ENCODE data around the gene C6orf118.

DNA sequence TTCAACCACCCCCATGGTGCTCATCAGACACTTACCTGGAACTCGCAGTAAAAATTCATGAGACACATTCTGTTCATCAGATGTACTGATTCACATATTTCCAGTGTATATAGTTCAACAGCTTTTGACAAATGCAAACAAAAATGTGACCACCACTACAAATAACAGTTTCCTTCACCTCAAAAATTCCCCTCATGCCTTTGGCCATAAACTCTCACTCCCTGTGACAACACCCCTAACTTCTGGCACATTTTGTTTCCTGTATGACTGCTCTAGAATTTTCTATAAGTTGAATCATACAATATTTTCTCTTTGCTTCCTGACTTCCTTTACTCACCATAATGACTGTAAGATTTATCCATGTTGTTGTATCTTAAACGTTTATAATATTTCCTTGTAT is 63.7 kb downstream of the C6orf118 start:
- TF ChIP-seq, protein P1, sequence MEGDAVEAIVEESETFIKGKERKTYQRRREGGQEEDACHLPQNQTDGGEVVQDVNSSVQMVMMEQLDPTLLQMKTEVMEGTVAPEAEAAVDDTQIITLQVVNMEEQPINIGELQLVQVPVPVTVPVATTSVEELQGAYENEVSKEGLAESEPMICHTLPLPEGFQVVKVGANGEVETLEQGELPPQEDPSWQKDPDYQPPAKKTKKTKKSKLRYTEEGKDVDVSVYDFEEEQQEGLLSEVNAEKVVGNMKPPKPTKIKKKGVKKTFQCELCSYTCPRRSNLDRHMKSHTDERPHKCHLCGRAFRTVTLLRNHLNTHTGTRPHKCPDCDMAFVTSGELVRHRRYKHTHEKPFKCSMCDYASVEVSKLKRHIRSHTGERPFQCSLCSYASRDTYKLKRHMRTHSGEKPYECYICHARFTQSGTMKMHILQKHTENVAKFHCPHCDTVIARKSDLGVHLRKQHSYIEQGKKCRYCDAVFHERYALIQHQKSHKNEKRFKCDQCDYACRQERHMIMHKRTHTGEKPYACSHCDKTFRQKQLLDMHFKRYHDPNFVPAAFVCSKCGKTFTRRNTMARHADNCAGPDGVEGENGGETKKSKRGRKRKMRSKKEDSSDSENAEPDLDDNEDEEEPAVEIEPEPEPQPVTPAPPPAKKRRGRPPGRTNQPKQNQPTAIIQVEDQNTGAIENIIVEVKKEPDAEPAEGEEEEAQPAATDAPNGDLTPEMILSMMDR (IDR thresholded peaks at IDR 0.05) = no peak
- TF ChIP-seq POLR2A (IDR thresholded peaks at IDR 0.05) = no peak
- TF ChIP-seq POLR2AphosphoS5 (IDR thresholded peaks at IDR 0.05) = no peak

All from prostate gland (tissue), 2 donors.